ENCODE measurements around the gene ISG15. TPM values are rescaled to one million over a fixed set of nuclear protein-coding genes. Genes with fewer than 3 reads are reported as not detected.

Gene ISG15
- total and polyA plus RNA-seq, 4 donors = 12.7 to 234 (median 131) TPM

DNA sequence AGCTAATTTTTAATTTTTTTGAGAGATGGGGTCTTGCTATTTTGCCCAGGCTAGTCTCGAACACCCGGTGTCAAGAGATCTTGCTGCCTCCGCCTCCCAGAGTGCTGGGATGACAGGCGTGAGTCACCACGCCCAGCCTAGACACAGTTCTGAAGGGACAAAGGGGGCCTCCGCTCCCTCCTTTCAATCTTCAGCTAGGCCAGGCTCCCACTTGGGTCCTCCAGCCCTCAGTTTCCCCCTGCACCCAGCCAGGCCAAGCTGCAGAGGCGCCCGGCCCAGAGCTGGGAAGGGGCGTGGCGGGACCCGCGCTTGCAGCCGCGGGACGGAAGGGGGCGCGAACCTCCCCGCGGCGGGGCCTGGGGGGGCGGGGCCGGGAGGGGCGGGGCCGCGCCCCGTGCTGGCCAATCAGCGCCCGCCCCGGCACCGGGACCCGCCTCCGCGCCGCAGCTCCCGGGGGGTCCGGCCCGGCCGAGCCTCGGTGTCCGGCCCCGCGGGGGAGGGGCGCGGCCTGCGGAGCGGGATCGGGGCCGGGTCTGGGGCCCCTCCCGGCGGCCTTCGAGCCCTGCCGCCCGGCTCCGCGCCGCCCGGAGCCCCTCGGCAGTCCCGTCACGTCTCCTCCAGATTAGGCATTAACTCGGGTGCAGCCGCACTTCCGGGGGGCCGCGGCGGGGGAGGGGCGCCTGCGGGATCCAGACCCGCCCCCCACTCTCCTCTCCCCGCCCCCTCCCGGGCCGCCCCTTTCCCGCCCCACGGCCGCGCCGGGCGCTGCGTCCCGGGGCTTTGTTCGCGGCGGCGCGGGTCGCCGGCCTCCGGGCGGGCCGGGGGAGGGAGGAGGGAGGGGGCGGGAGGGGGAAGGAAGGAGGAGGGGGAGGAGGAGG lies 6.1 kb downstream of the ISG15 start:
- H3K9ac ChIP-seq (ENCODE audit: insufficient read depth in 1 of 2, low read length in 2 of 2) = no peak overlapping the region
- peak; percentile 91 for ATAC-seq (ENCODE audit: insufficient read depth, low FRiP score)

GRCh38 chr1:1020000-1020404 lies 6.7 kb downstream of the ISG15 start, which contains the start of gene AGRN:
Gene AGRN (plus strand): TSS chr1:1020120. CDS start chr1:1020173, 53 bp downstream.
- no peaks in the 10 kb centered on the region for H3K36me3 ChIP-seq (ENCODE audit: control insufficient read depth in 4 of 4, insufficient read depth in 4 of 4, low read length in 4 of 4)
- H3K4me1 ChIP-seq (ENCODE audit: control insufficient read depth in 5 of 5, insufficient read depth in 5 of 5, low read length in 5 of 5) = peaks cover 0 to 27% (median 19%) of the 10 kb centered on the region in 5 donors
- no peaks in the 10 kb centered on the region for H3K27me3 ChIP-seq (ENCODE audit: control insufficient read depth in 3 of 3, insufficient read depth in 3 of 3, low read length in 2 of 3)
- no peaks in the 10 kb centered on the region for H3K9me3 ChIP-seq (ENCODE audit: control insufficient read depth in 4 of 4, insufficient read depth in 3 of 4, low read length in 3 of 4)
- ATAC-seq (ENCODE audit: insufficient read depth, low FRiP score) = peak; percentile 5
- 0% methylated on average over 24 to 52 of the region's 58 CpGs for WGBS, 2 donors
- no peak for TF ChIP-seq CTCF (IDR thresholded peaks at IDR 0.05; ENCODE audit: control extremely low read depth, extremely low read depth)
- DNase-seq = no peak
- no peak within 1 kb of the TSS for H3K9ac ChIP-seq (ENCODE audit: insufficient read depth in 1 of 2, low read length in 2 of 2)
- peak within 1 kb of the TSS; percentile 72 for H3K4me3 ChIP-seq
- H3K27ac ChIP-seq (ENCODE audit: low read depth in 1 of 2, low read length in 1 of 2) = peak within 1 kb of the TSS; percentile 66 to 67

More for the DNA sequence above, 6.1 kb downstream of the ISG15 start:
- Histone ChIP-seq H3K4me3 (peak overlapping the region; percentile 30), H3K27me3 (ENCODE audit: control insufficient read depth in 3 of 3, insufficient read depth in 3 of 3, low read length in 2 of 3) (no peaks in the 10 kb centered on the region), H3K36me3 (ENCODE audit: control insufficient read depth in 4 of 4, insufficient read depth in 4 of 4, low read length in 4 of 4) (no peaks in the 10 kb centered on the region), H3K27ac (ENCODE audit: low read depth in 1 of 2, low read length in 1 of 2) (peak overlapping the region; percentile 66), H3K9me3 (ENCODE audit: control insufficient read depth in 4 of 4, insufficient read depth in 3 of 4, low read length in 3 of 4) (no peaks in the 10 kb centered on the region), H3K4me1 (ENCODE audit: control insufficient read depth in 5 of 5, insufficient read depth in 5 of 5, low read length in 5 of 5) (peaks cover 0 to 23% (median 13%) of the 10 kb centered on the region in 5 donors)
- TF ChIP-seq CTCF (IDR thresholded peaks at IDR 0.05; ENCODE audit: control extremely low read depth, extremely low read depth) = peak; percentile 20
- DNase-seq = peak; percentile 88 to 93 (median 90)
- 1 to 4% methylated on average over 21 to 84 of the region's 91 CpGs for WGBS, 2 donors

DNA sequence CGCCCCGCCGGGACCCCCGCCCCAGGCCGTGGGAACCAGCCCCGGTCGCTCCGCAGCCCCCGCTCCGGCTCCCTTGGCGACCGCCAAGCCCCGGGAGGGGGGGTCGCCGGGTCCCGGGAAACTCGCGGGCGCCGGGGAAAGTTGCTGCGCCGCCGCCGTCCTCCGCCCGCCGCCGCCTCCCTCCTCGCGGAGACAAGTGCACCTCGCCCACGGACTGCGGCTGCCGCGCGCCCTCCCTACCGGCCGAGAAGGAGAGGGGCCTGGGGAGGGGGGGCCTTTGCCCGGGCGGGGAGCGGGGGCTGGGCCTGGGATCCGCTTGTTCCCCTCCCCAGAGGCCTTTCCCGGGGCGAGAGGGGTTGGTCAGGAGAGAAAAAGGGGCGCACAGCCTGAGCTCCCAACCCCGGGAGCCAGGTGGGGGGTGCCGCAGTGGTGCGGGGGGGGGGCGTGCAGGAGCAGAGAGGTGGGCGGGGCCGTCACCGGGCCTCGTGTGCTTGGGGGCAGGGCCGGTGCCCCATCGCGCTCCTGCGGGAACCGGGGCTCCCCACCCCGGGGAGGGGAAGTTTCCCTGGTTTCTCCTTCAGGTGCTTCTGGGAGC lies 7.2 kb downstream of the ISG15 start:
- TF ChIP-seq CTCF (IDR thresholded peaks at IDR 0.05; ENCODE audit: control extremely low read depth, extremely low read depth) = no peak
- Histone ChIP-seq H3K9me3 (ENCODE audit: control insufficient read depth in 4 of 4, insufficient read depth in 3 of 4, low read length in 3 of 4) (no peaks in the 10 kb centered on the region), H3K27ac (ENCODE audit: low read depth in 1 of 2, low read length in 1 of 2) (peak overlapping the region; percentile 62 to 67), H3K4me3 (peak overlapping the region; percentile 72), H3K36me3 (ENCODE audit: control insufficient read depth in 4 of 4, insufficient read depth in 4 of 4, low read length in 4 of 4) (no peaks in the 10 kb centered on the region), H3K4me1 (ENCODE audit: control insufficient read depth in 5 of 5, insufficient read depth in 5 of 5, low read length in 5 of 5) (peaks cover 0 to 30% (median 22%) of the 10 kb centered on the region in 5 donors), H3K9ac (ENCODE audit: insufficient read depth in 1 of 2, low read length in 2 of 2) (no peak overlapping the region), H3K27me3 (ENCODE audit: control insufficient read depth in 3 of 3, insufficient read depth in 3 of 3, low read length in 2 of 3) (no peaks in the 10 kb centered on the region)
- no peak for ATAC-seq (ENCODE audit: insufficient read depth, low FRiP score)
- 0 to 1% methylated on average over 19 to 56 of the region's 59 CpGs for WGBS, 2 donors
- DNase-seq = no peak
